Measurements from ENCODE around the gene PPEF2.
A peak's percentile ranks its signal among the peaks of the same experiment; 100 is the strongest.
"Not testable (repeated sequence)": the region's sequence is repeated elsewhere in the genome, so short reads cannot be mapped to it uniquely, and the experiment has no call there.

PPEF2 gene

GRCh38 chr4:75935628-75936027, 33.4 kb upstream of the PPEF2 start:
- no peak for TF ChIP-seq CTCF (IDR thresholded peaks at IDR 0.05)
- peaks cover 26% of the 10 kb centered on the region for H3K27me3 Mint-ChIP-seq (ENCODE audit: low read depth, poor library complexity)
- peaks cover 17% of the 10 kb centered on the region for H3K4me1 Mint-ChIP-seq
- H3K4me3 Mint-ChIP-seq, result no peak overlapping the region
- no peak for DNase-seq
- H3K27ac Mint-ChIP-seq, result no peak overlapping the region
- H3K36me3 Mint-ChIP-seq (ENCODE audit: low read depth), result no peaks in the 10 kb centered on the region
- H3K9me3 Mint-ChIP-seq, result no peaks in the 10 kb centered on the region

GRCh38 chr4:75930152-75930551, 27.9 kb upstream of the PPEF2 start:
- Mint-ChIP-seq H3K27me3 (ENCODE audit: low read depth, poor library complexity) (no peaks in the 10 kb centered on the region), H3K4me1 (peaks cover 22% of the 10 kb centered on the region), H3K9me3 (no peaks in the 10 kb centered on the region), H3K36me3 (ENCODE audit: low read depth) (peaks cover 4% of the 10 kb centered on the region), H3K4me3 (no peak overlapping the region), H3K27ac (peak overlapping the region; percentile 25)
- no peak for TF ChIP-seq CTCF (IDR thresholded peaks at IDR 0.05)
- DNase-seq, result no peak

- H3K9me3 Mint-ChIP-seq; DNase-seq; H3K27me3 Mint-ChIP-seq (ENCODE audit: low read depth, poor library complexity); H3K27ac Mint-ChIP-seq; H3K4me1 Mint-ChIP-seq; H3K4me3 Mint-ChIP-seq: not testable (repeated sequence)
- H3K36me3 Mint-ChIP-seq (ENCODE audit: low read depth), result peaks cover 19% of the 10 kb centered on the region
Observed at GRCh38 chr4:75924916-75925315, 22.7 kb upstream of the PPEF2 start.

GRCh38 chr4:75924309-75924827, 22.1 kb upstream of the PPEF2 start:
- Mint-ChIP-seq H3K27ac (no peak overlapping the region), H3K36me3 (ENCODE audit: low read depth) (peaks cover 19% of the 10 kb centered on the region), H3K4me3 (no peak overlapping the region), H3K4me1 (peaks cover 5% of the 10 kb centered on the region), H3K9me3 (no peaks in the 10 kb centered on the region), H3K27me3 (ENCODE audit: low read depth, poor library complexity) (peaks cover 2% of the 10 kb centered on the region)
- no peak for DNase-seq
- no peak for TF ChIP-seq CTCF (IDR thresholded peaks at IDR 0.05)

GRCh38 chr4:75922588-75922987, 20.3 kb upstream of the PPEF2 start:
- peaks cover 2% of the 10 kb centered on the region for H3K27me3 Mint-ChIP-seq (ENCODE audit: low read depth, poor library complexity)
- peaks cover 23% of the 10 kb centered on the region for H3K36me3 Mint-ChIP-seq (ENCODE audit: low read depth)
- no peaks in the 10 kb centered on the region for H3K9me3 Mint-ChIP-seq
- no peak overlapping the region for H3K27ac Mint-ChIP-seq
- no peak overlapping the region for H3K4me3 Mint-ChIP-seq
- no peak for DNase-seq
- peaks cover 5% of the 10 kb centered on the region for H3K4me1 Mint-ChIP-seq
- TF ChIP-seq CTCF (IDR thresholded peaks at IDR 0.05), result no peak

GRCh38 chr4:75921910-75922309, 19.7 kb upstream of the PPEF2 start:
- H3K4me1 Mint-ChIP-seq, result peaks cover 5% of the 10 kb centered on the region
- no peaks in the 10 kb centered on the region for H3K9me3 Mint-ChIP-seq
- no peak for DNase-seq
- TF ChIP-seq CTCF (IDR thresholded peaks at IDR 0.05), result no peak
- H3K36me3 Mint-ChIP-seq (ENCODE audit: low read depth), result peaks cover 23% of the 10 kb centered on the region
- no peak overlapping the region for H3K27ac Mint-ChIP-seq
- H3K4me3 Mint-ChIP-seq, result no peak overlapping the region
- H3K27me3 Mint-ChIP-seq (ENCODE audit: low read depth, poor library complexity), result peaks cover 2% of the 10 kb centered on the region
